Thoracic aorta endothelial cell (primary cell): ENCODE results near the gene NT5E. TPM values are rescaled to one million over a fixed set of nuclear protein-coding genes. Genes with fewer than 3 reads are reported as not detected.

Experiments used
- total RNA-seq: library from RNA; depleted of rRNA; stranded (reverse); fragments of >200 nt; gene quantifications from 2 replicates; pipeline ENCODE4 v1.2.3, GENCODE V29; 2012

The NT5E gene
- 149 and 226 TPM in 2 replicates for total RNA-seq

GRCh38 chr6:85449818-85450759, at the start of gene NT5E:
Gene NT5E, plus strand, starts transcription at chr6:85450083. Its CDS starts 57 bp downstream, at chr6:85450140.

Other genes starting within 250 kb of the NT5E start
- gene SNX14, start 143.8 kb downstream of the NT5E start, total RNA-seq = 135 and 141 TPM in 2 replicates
- 148 and 171 TPM in 2 replicates for gene SYNCRIP, start 192.8 kb downstream of the NT5E start, total RNA-seq